GM23248 (cell line): Measurements from ENCODE around the gene UQCRHL.

Experiments
- EZH2 ChIP-seq: fragments of 200-600 bp; sonication (generic); IDR thresholded peaks from 2 replicates; pipeline ENCODE4 v1.6.1; 2018; ENCODE audit warnings: antibody characterized with exemption, mild to moderate bottlenecking; ENCODE audit not compliant: insufficient read depth, poor library complexity, severe bottlenecking
- EZH2phosphoT487 ChIP-seq: fragments of 200-600 bp; sonication (generic); IDR thresholded peaks from 2 replicates; pipeline ENCODE4 v1.6.1; 2018; ENCODE audit warnings: antibody characterized with exemption, moderate library complexity, mild to moderate bottlenecking, low read depth; ENCODE audit not compliant: insufficient read depth

DNA sequence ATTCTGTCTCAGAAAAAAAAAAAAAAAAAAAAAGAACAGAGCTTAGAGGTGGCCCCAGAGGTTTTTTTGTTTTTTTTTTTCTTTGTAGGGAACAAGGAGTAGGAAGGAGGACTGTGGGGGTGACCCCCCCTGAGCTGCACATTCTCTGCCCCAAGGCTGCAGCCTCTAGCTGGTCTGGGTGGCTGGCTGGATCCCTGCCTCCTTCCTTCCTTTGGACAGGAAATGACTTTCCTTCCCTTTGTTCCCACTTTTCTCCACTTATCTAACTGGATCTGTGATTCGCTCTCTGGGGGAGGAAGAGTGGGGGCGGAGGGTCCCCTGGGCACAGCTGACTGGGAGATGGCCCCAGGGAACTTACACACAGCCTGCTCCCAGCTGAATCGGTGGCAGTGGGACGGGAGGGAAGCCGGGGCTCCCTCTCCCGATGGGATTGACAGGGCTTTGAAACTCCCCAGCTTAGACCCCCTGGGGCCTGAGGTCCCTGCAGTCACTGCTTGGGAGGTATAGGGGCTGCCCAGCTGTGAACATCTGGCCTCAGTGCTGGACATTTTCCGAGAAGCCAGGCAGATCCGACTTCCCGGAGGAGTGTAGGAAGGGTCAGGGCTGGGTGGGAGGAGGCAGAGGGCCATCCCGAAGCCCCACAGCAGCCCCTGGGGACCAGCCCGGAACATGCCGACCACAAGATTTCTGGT is 46.8 kb downstream of the UQCRHL start:
- TF ChIP-seq EZH2 (no peak), EZH2phosphoT487 (no peak)
